ENCODE measurements around the gene SLC22A3. TPM values are rescaled to one million over a fixed set of nuclear protein-coding genes. Genes with fewer than 3 reads are reported as not detected.

Gene SLC22A3
- total RNA-seq, 2 experiments from 2014 or later = not detected

DNA sequence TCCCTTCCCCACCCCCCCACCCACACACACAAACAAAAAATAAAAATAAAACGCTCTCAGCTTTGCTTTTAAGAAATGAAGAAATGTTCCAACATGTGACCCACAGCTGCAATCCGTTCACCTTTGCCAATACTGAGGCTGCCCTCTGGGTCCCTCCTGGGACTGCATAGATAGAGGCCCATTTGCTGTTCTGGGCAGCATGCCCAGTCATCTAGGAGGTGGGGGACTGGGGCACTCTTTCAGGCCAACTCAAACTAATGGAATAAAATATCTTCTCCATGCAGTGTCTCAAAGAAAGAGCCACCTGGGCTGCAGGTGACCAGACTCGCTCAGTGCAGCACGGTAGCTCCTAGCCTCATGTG, 79.9 kb downstream of the SLC22A3 start:
- Histone ChIP-seq H3K36me3 (ENCODE audit: insufficient read depth, low read length) (no peaks in the 10 kb centered on the region), H2AFZ (ENCODE audit: low read length) (no peak overlapping the region), H3K4me1 (ENCODE audit: insufficient read depth, low read length, poor library complexity, severe bottlenecking) (no peaks in the 10 kb centered on the region), H3K4me2 (ENCODE audit: low read length) (no peak overlapping the region), H4K20me1 (ENCODE audit: insufficient read depth, low read length) (no peaks in the 10 kb centered on the region), H3K4me3 (ENCODE audit: low read depth, low read length, poor library complexity, severe bottlenecking) (no peak overlapping the region), H3K79me2 (ENCODE audit: insufficient read depth, low read depth, low read length) (no peaks in the 10 kb centered on the region), H3K27ac (ENCODE audit: low read depth, low read length, poor library complexity, severe bottlenecking) (no peak overlapping the region), H3K9me2 (ENCODE audit: insufficient read depth, low read length) (no peaks in the 10 kb centered on the region), H3K9me3 (ENCODE audit: low read length) (no peaks in the 10 kb centered on the region)
- CTCF ChIA-PET (ENCODE audit: unreplicated experiment) = no interaction called here
- BruUV-seq (replicated peaks) = no TSS peak
- intact Hi-C loops (cut with micrococcal nuclease; ENCODE audit: unreplicated experiment) = no loop called here
- POLR2A ChIA-PET = interaction anchor here (0.6 kb wide), 1 partner anchor 795 kb away, joined by 3 read pairs; no protein-coding TSS in a partner anchor
- DNase-seq (ENCODE audit: low spot score) = no peak
- no peak for TF ChIP-seq CTCF (conservative IDR thresholded peaks at IDR 0.05; ENCODE audit: low read length)
- TF ChIP-seq EZH2phosphoT487 (IDR thresholded peaks at IDR 0.05; ENCODE audit: borderline replicate concordance, low read depth, low read length) = no peak

DNA sequence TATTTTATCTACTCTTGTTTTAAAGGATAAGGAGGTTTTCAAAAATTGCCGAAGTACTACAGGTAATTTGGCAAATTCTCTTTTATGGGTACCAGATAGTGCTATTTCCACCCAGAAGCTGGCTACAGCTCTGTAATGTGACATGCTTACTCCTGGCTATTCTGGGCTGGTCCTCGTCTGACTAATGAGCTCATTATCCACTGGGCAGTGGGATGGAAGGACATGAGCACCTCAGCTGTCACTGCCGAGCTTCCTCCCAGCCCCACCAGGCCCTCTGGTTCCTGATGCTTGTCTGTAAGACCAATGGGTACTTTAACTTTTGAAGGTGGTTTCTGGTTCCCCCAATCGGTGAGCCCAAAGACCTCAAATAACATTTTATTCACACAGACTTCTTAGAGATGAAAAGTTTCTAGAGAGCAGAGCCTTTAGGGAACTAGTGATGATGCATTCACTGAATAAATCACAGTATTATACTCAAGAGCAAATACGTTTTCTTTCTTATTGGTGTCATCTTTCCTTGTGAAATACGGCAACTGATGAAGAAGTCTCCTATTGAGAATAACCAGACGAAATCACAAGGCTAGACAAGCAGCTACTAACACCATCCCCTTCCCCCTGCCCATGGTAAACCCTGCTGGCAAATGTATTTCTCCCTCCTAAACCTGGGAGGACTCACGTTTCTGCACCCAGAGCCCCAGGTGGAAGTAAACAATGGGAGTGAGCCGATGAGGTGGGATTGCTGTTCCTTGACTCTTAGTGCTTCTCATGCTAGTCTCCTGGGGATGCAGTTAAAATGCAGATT, 80.8 kb downstream of the SLC22A3 start:
- Histone ChIP-seq H4K20me1 (ENCODE audit: insufficient read depth, low read length) (no peaks in the 10 kb centered on the region), H2AFZ (ENCODE audit: low read length) (no peak overlapping the region), H3K9me2 (ENCODE audit: insufficient read depth, low read length) (no peaks in the 10 kb centered on the region), H3K4me1 (ENCODE audit: insufficient read depth, low read length, poor library complexity, severe bottlenecking) (no peaks in the 10 kb centered on the region), H3K9me3 (ENCODE audit: low read length) (no peaks in the 10 kb centered on the region), H3K27ac (ENCODE audit: low read depth, low read length, poor library complexity, severe bottlenecking) (no peak overlapping the region), H3K4me2 (ENCODE audit: low read length) (no peak overlapping the region), H3K79me2 (ENCODE audit: insufficient read depth, low read depth, low read length) (no peaks in the 10 kb centered on the region), H3K36me3 (ENCODE audit: insufficient read depth, low read length) (no peaks in the 10 kb centered on the region), H3K4me3 (ENCODE audit: low read depth, low read length, poor library complexity, severe bottlenecking) (no peak overlapping the region)
- ChIA-PET POLR2A (interaction anchor here (0.6 kb wide), 1 partner anchor 796 kb away, joined by 3 read pairs; no protein-coding TSS in a partner anchor), CTCF (ENCODE audit: unreplicated experiment) (no interaction called here)
- intact Hi-C loops (cut with micrococcal nuclease; ENCODE audit: unreplicated experiment) = no loop called here
- BruUV-seq (replicated peaks) = no TSS peak
- TF ChIP-seq CTCF (conservative IDR thresholded peaks at IDR 0.05; ENCODE audit: low read length) (no peak), EZH2phosphoT487 (IDR thresholded peaks at IDR 0.05; ENCODE audit: borderline replicate concordance, low read depth, low read length) (no peak)
- DNase-seq (ENCODE audit: low spot score) = no peak

GRCh38 chr6:160429620-160429895, 81.4 kb downstream of the SLC22A3 start:
- Histone ChIP-seq H3K36me3 (ENCODE audit: insufficient read depth, low read length) (no peaks in the 10 kb centered on the region), H3K79me2 (ENCODE audit: insufficient read depth, low read depth, low read length) (no peaks in the 10 kb centered on the region), H3K9me3 (ENCODE audit: low read length) (no peaks in the 10 kb centered on the region), H3K4me2 (ENCODE audit: low read length) (no peak overlapping the region), H3K4me3 (ENCODE audit: low read depth, low read length, poor library complexity, severe bottlenecking) (no peak overlapping the region), H3K9me2 (ENCODE audit: insufficient read depth, low read length) (no peaks in the 10 kb centered on the region), H4K20me1 (ENCODE audit: insufficient read depth, low read length) (no peaks in the 10 kb centered on the region), H2AFZ (ENCODE audit: low read length) (no peak overlapping the region), H3K27ac (ENCODE audit: low read depth, low read length, poor library complexity, severe bottlenecking) (no peak overlapping the region), H3K4me1 (ENCODE audit: insufficient read depth, low read length, poor library complexity, severe bottlenecking) (no peaks in the 10 kb centered on the region)
- POLR2A ChIA-PET = no interaction called here
- intact Hi-C loops (cut with micrococcal nuclease; ENCODE audit: unreplicated experiment) = no loop called here
- TF ChIP-seq CTCF (conservative IDR thresholded peaks at IDR 0.05; ENCODE audit: low read length) = no peak
- TF ChIP-seq EZH2phosphoT487 (IDR thresholded peaks at IDR 0.05; ENCODE audit: borderline replicate concordance, low read depth, low read length) = no peak
- no peak for DNase-seq (ENCODE audit: low spot score)
- no TSS peak for BruUV-seq (replicated peaks)
- CTCF ChIA-PET (ENCODE audit: unreplicated experiment) = no interaction called here

Data from OCI-LY7 (cell line).